H1 (cell line): Measurements from ENCODE around the gene CELF5. TPM values are rescaled to one million over a fixed set of nuclear protein-coding genes. Genes with fewer than 3 reads are reported as not detected.
A peak's percentile ranks its signal among the peaks of the same experiment; 100 is the strongest.

Experiments used
- CTCF ChIA-PET: fragments of 300-600 bp; sonication (Branson Sonifier 250); formaldehyde crosslinking; loops from one replicate; lab custom pipeline; 2021; ENCODE audit not compliant: partially characterized antibody; lab: Charles Lee
- POLR2A ChIA-PET: fragments of 300-600 bp; sonication (Branson Sonifier 250); formaldehyde crosslinking; loops from one replicate; lab custom pipeline; 2021; ENCODE audit warnings: inconsistent platforms; ENCODE audit not compliant: partially characterized antibody; lab: Charles Lee
- DNase-seq, 2 experiments: peaks; one replicate each; pipeline versions ENCODE4 v3.0.0 to v3.0.0-alpha.2; 2010 to 2022; ENCODE audit warnings: low spot score in 2 of 2, low read depth in 1 of 2, mixed read lengths in 1 of 2
- FAIRE-seq: peaks from 2 replicates; lab custom pipeline; 2011; peaks lifted over from hg19 to GRCh38; lab: Jason Lieb, UNC
- H2AFZ ChIP-seq: 2 replicates; pipeline ENCODE4 v1.8.1; 2012; ENCODE audit warnings: low read length, inconsistent platforms
- H2AK5ac ChIP-seq: 2 replicates; pipeline ENCODE4 v1.6.1; 2013; ENCODE audit warnings: low read depth, low read length
- H2BK120ac ChIP-seq: replicated peaks from 2 replicates; pipeline ENCODE3; 2013; ENCODE audit warnings: low read depth, low read length, inconsistent platforms
- H2BK12ac ChIP-seq: 2 replicates; pipeline ENCODE4 v1.6.1; 2013; ENCODE audit warnings: low read depth, low read length
- H2BK15ac ChIP-seq: 2 replicates; pipeline ENCODE4 v1.6.1; 2013; ENCODE audit warnings: low read length
- H2BK20ac ChIP-seq: 2 replicates; pipeline ENCODE4 v1.6.1; 2013; ENCODE audit warnings: low read length
- H2BK5ac ChIP-seq: 2 replicates; pipeline ENCODE4 v1.6.1; 2013; ENCODE audit warnings: low read depth, low read length
- H3K14ac ChIP-seq: 2 replicates; pipeline ENCODE4 v1.6.1; 2013; ENCODE audit warnings: inconsistent platforms; ENCODE audit not compliant: insufficient read length
- H3K18ac ChIP-seq: 2 replicates; pipeline ENCODE4 v1.6.1; 2013; ENCODE audit warnings: low read length; ENCODE audit errors: extremely low read depth
- H3K23ac ChIP-seq: 2 replicates; pipeline ENCODE4 v1.6.1; 2013; ENCODE audit warnings: inconsistent platforms; ENCODE audit not compliant: insufficient read length
- H3K23me2 ChIP-seq: 2 replicates; pipeline ENCODE4 v1.6.1; 2013; ENCODE audit warnings: low read depth, low read length
- H3K27ac ChIP-seq: 2 replicates; pipeline ENCODE4 v1.6.1; 2011; ENCODE audit warnings: low read depth, low read length, inconsistent platforms
- H3K27me3 ChIP-seq, 4 experiments: replicated peaks in 1 of 4; 1 replicate in 1 of 4; 2 replicates in 3 of 4; pipeline versions ENCODE4 v1.6.1 to v1.8.1; 2011 to 2013; ENCODE audit warnings: low read length in 3 of 4, mild to moderate bottlenecking in 3 of 4, inconsistent platforms in 2 of 4, mixed read lengths in 2 of 4, moderate library complexity in 1 of 4; ENCODE audit not compliant: control insufficient read depth in 3 of 4, insufficient read depth in 3 of 4; ENCODE audit errors: extremely low read depth in 1 of 4
- H3K36me3 ChIP-seq, 4 experiments: 2 replicates each; pipeline versions ENCODE4 v1.6.1 to v1.8.1; 2011 to 2013; ENCODE audit warnings: mild to moderate bottlenecking in 4 of 4, low read length in 3 of 4, moderate library complexity in 2 of 4, control low read depth in 1 of 4, inconsistent platforms in 1 of 4; ENCODE audit not compliant: insufficient read depth in 4 of 4, control insufficient read depth in 2 of 4
- H3K4ac ChIP-seq: replicated peaks from 2 replicates; pipeline ENCODE3; 2013; ENCODE audit warnings: low read length, low read depth, mixed read lengths, inconsistent platforms; ENCODE audit not compliant: insufficient read length
- H3K4me1 ChIP-seq, 4 experiments: replicated peaks in 1 of 4; 1 replicate in 1 of 4; 2 replicates in 3 of 4; pipeline versions ENCODE4 v1.6.1 to v1.8.1; 2011 to 2013; ENCODE audit warnings: low read length in 3 of 4, inconsistent platforms in 2 of 4, mixed read lengths in 1 of 4; ENCODE audit not compliant: insufficient read depth in 4 of 4, control insufficient read depth in 3 of 4
- H3K4me2 ChIP-seq, 2 experiments: 2 replicates each; pipeline versions ENCODE4 v1.6.1 to v1.8.1; 2011 to 2013; ENCODE audit warnings: low read depth in 2 of 2, low read length in 2 of 2, control low read depth in 1 of 2, inconsistent platforms in 1 of 2, mild to moderate bottlenecking in 1 of 2; ENCODE audit not compliant: insufficient read depth in 1 of 2
- H3K4me3 ChIP-seq, 4 experiments: fragments of 200-600, 300-600 bp in 1 of 4; sonication (generic), shearing (Covaris generic), sonication (Bioruptor Twin) in 1 of 4; 2 replicates each; pipeline versions ENCODE4 v1.5.1 to v1.8.1; 2011 to 2016; ENCODE audit warnings: low read length in 4 of 4, low read depth in 3 of 4, control low read depth in 2 of 4, inconsistent platforms in 2 of 4, mild to moderate bottlenecking in 2 of 4, mixed read lengths in 1 of 4, moderate library complexity in 1 of 4; ENCODE audit not compliant: insufficient read depth in 2 of 4; ENCODE audit errors: extremely low read depth in 1 of 4
- H3K56ac ChIP-seq: replicated peaks from 2 replicates; pipeline ENCODE3; 2013; ENCODE audit warnings: low read depth, mild to moderate bottlenecking, mixed read lengths, low read length, inconsistent platforms; ENCODE audit not compliant: insufficient read length
- H3K79me1 ChIP-seq: 2 replicates; pipeline ENCODE4 v1.6.1; 2013; ENCODE audit warnings: low read depth, low read length, control low read depth
- H3K79me2 ChIP-seq, 2 experiments: 2 replicates each; pipeline versions ENCODE4 v1.6.1 to v1.8.1; 2012 to 2013; ENCODE audit warnings: low read length in 2 of 2, mild to moderate bottlenecking in 2 of 2, inconsistent platforms in 1 of 2; ENCODE audit not compliant: insufficient read depth in 2 of 2, control insufficient read depth in 1 of 2
- H3K9ac ChIP-seq, 4 experiments: replicated peaks in 1 of 4; 1 replicate in 1 of 4; 2 replicates in 3 of 4; pipeline versions ENCODE4 v1.6.1 to v1.8.1; 2011 to 2013; ENCODE audit warnings: low read depth in 3 of 4, low read length in 3 of 4, control low read depth in 2 of 4, mild to moderate bottlenecking in 2 of 4, moderate library complexity in 2 of 4, inconsistent platforms in 1 of 4; ENCODE audit errors: extremely low read depth in 1 of 4
- H3K9me3 ChIP-seq, 2 experiments: 2 replicates each; pipeline versions ENCODE4 v1.6.1 to v1.8.1; 2012 to 2013; ENCODE audit warnings: mild to moderate bottlenecking in 2 of 2, moderate library complexity in 2 of 2, control low read depth in 1 of 2, inconsistent platforms in 1 of 2, low read depth in 1 of 2, low read length in 1 of 2, mixed read lengths in 1 of 2; ENCODE audit not compliant: insufficient read depth in 2 of 2
- H4K20me1 ChIP-seq, 2 experiments: replicated peaks in 1 of 2; 2 replicates each; pipeline versions ENCODE3 to v1.8.1; 2011 to 2013; ENCODE audit warnings: inconsistent platforms in 2 of 2, low read length in 2 of 2, mild to moderate bottlenecking in 1 of 2; ENCODE audit not compliant: insufficient read depth in 2 of 2, control insufficient read depth in 1 of 2
- H4K5ac ChIP-seq: 2 replicates; pipeline ENCODE4 v1.6.1; 2013; ENCODE audit warnings: low read length, low read depth, mixed read lengths, inconsistent platforms; ENCODE audit not compliant: insufficient read length
- H4K8ac ChIP-seq: 2 replicates; pipeline ENCODE4 v1.8.0; 2013; ENCODE audit warnings: mild to moderate bottlenecking, moderate library complexity, low read length, inconsistent platforms; ENCODE audit not compliant: insufficient read depth; ENCODE audit errors: extremely low read depth
- H4K91ac ChIP-seq: replicated peaks from 2 replicates; pipeline ENCODE3; 2013; ENCODE audit warnings: low read length, mixed read lengths, inconsistent platforms; ENCODE audit not compliant: insufficient read length
- CBX8 ChIP-seq: fragments of 300-800, 300-1000 bp; sonication (generic); IDR thresholded peaks from 2 replicates; pipeline ENCODE4 v1.7.1; 2016; ENCODE audit warnings: low read depth, low read length, borderline replicate concordance
- KDM1A ChIP-seq: fragments of 200-600, 300-600 bp; sonication (generic); IDR thresholded peaks from 2 replicates; pipeline ENCODE4 v1.7.1; 2016; ENCODE audit warnings: mild to moderate bottlenecking, low read length, borderline replicate concordance
- WGBS, 2 experiments: shearing (Covaris generic) in 1 of 2; methylation state at CpG; one replicate each; pipeline versions ENCODE4 v1.1.6 to v1.1.7; 2013 to 2015; ENCODE audit warnings: low lambda C conversion rate in 2 of 2, mixed read lengths in 2 of 2, inconsistent platforms in 1 of 2, low coverage in 1 of 2, missing lambda C conversion rate in 1 of 2; ENCODE audit not compliant: insufficient replicate concordance in 2 of 2, insufficient coverage in 1 of 2, insufficient read length in 1 of 2; ENCODE audit errors: extremely low coverage in 1 of 2, missing lambda C conversion rate in 1 of 2; 5-methylcytosine and 5-hydroxymethylcytosine counted together
- polyA plus RNA-seq, 7 experiments: library from polyadenylated mRNA; depleted of rRNA in 3 of 7; stranded (reverse) in 5 of 7; unstranded in 2 of 7; fragments of >200 nt in 5 of 7; fragments of 200-250 nt in 2 of 7; gene quantifications; 1 replicate in 5 of 7; 2 replicates in 1 of 7; 4 replicates in 1 of 7; pipeline versions ENCODE4 v1.2.1 to v1.2.3, GENCODE V29; 2011 to 2013; ENCODE audit warnings: missing spikeins in 2 of 7, mixed read lengths in 2 of 7
- total RNA-seq: library from RNA; stranded (reverse); fragmentation: NEBNext Ultra II Directional; extraction: Animal tissue kit (Norgen Biotek cat#: 25700); gene quantifications from 2 replicates; pipeline ENCODE4 v1.2.1, GENCODE V29; 2021

Gene CELF5
- total and polyA plus RNA-seq, 2 of the 8 experiments (the other 6 are each of a cell fraction or from before 2014, with no cell fraction given): 9.8 to 15.0 TPM

- no peak overlapping the region for H4K5ac ChIP-seq
- no peak overlapping the region for H2BK15ac ChIP-seq
- no peak overlapping the region for H2BK12ac ChIP-seq
- no peak for FAIRE-seq
- H3K14ac ChIP-seq: no peak overlapping the region
- no peak overlapping the region for H2BK20ac ChIP-seq
- H3K4me1 ChIP-seq: no peaks in the 10 kb centered on the region
- WGBS, 2 experiments: 80% methylated on average over 5 of the region's 5 CpGs; no CpG with 5 or more reads in 1 of the 2 experiments
- no peak overlapping the region for H3K18ac ChIP-seq
- H3K79me2 ChIP-seq: no peaks in the 10 kb centered on the region
- no peak overlapping the region for H3K27ac ChIP-seq
- H4K8ac ChIP-seq: no peak overlapping the region
- no peaks in the 10 kb centered on the region for H3K79me1 ChIP-seq
- H3K56ac ChIP-seq: no peak overlapping the region
- no peak overlapping the region for H2BK120ac ChIP-seq
- no peak overlapping the region for H2AK5ac ChIP-seq
- H3K4me3 ChIP-seq: no peak overlapping the region
- H3K27me3 ChIP-seq: 0 out of 7 replicates have a peak, but pooled peaks cover 0 to 3% (median 0%) of the 10 kb centered on the region in 4 experiments
- H4K91ac ChIP-seq: no peak overlapping the region
- no peaks in the 10 kb centered on the region for H3K9me3 ChIP-seq
- POLR2A ChIA-PET: no interaction called here
- TF ChIP-seq KDM1A: peak; percentile 36; the same call in 1 of the 2 replicates
- no peak for TF ChIP-seq CBX8
- TF ChIP-seq, all 59 proteins: peak for 1
- Histone ChIP-seq H3K23me2 (no peaks in the 10 kb centered on the region), H3K4ac (no peak overlapping the region), H4K20me1 (peaks cover 1 to 2% of the 10 kb centered on the region in 2 experiments), H3K9ac (no peak overlapping the region), H3K4me2 (no peak overlapping the region), H3K23ac (no peak overlapping the region), H2AFZ (no peak overlapping the region), H3K36me3 (no peaks in the 10 kb centered on the region), H2BK5ac (no peak overlapping the region)
- DNase-seq: no peak
- CTCF ChIA-PET: no interaction called here
Measured at GRCh38 chr19:3216874-3217273, 7.6 kb upstream of the CELF5 start.
